Middle frontal gyrus (tissue), 1 donor: ENCODE measurements around the gene TSGA10.
A peak's percentile ranks its signal among the peaks of the same experiment; 100 is the strongest.
"Not testable (repeated sequence)": the region's sequence is repeated elsewhere in the genome, so short reads cannot be mapped to it uniquely, and the experiment has no call there.

Experiments
- DNase-seq: peaks from one replicate; pipeline ENCODE4 v3.0.0-alpha.2; 2015; ENCODE audit warnings: low spot score; ENCODE audit errors: extremely low spot score

The TSGA10 gene

GRCh38 chr2:99153921-99154604, 679 bp downstream of the TSGA10 start:
- DNase-seq: no peak

- DNase-seq: no peak
Measured at GRCh38 chr2:99152199-99152895, 2.4 kb downstream of the TSGA10 start.

- no peak for DNase-seq
Measured at GRCh38 chr2:99150706-99151105, 4.0 kb downstream of the TSGA10 start.

- DNase-seq: peak; percentile 82
Measured at GRCh38 chr2:99141110-99142108, 13.3 kb downstream of the TSGA10 start, which contains the start of gene C2orf15. Gene C2orf15, plus strand, starts transcription at chr2:99141707. Its CDS starts 8,852 bp downstream, at chr2:99150559.

- DNase-seq: no peak
Measured at GRCh38 chr2:99140860-99141109, 14.0 kb downstream of the TSGA10 start.

GRCh38 chr2:99140056-99140859, 14.5 kb downstream of the TSGA10 start:
- no peak for DNase-seq

GRCh38 chr2:99139003-99139402, 15.7 kb downstream of the TSGA10 start:
- DNase-seq: no peak

- DNase-seq: not testable (repeated sequence)
Measured at GRCh38 chr2:99135044-99135556, 19.6 kb downstream of the TSGA10 start.

- no peak for DNase-seq
Measured at GRCh38 chr2:99127981-99128380, 26.8 kb downstream of the TSGA10 start.

- no peak for DNase-seq
Measured at GRCh38 chr2:99112617-99113016, 42.1 kb downstream of the TSGA10 start.

GRCh38 chr2:99111945-99112344, 42.8 kb downstream of the TSGA10 start:
- no peak for DNase-seq

- no peak for DNase-seq
Measured at GRCh38 chr2:99111236-99111635, 43.5 kb downstream of the TSGA10 start.

- DNase-seq: no peak
Measured at GRCh38 chr2:99106913-99107312, 47.8 kb downstream of the TSGA10 start.

- DNase-seq: no peak
Measured at GRCh38 chr2:99104006-99104405, 50.7 kb downstream of the TSGA10 start.

- DNase-seq: no peak
Measured at GRCh38 chr2:99101697-99102096, 53.0 kb downstream of the TSGA10 start.

GRCh38 chr2:99096728-99097127, 58.0 kb downstream of the TSGA10 start:
- no peak for DNase-seq

- no peak for DNase-seq
Measured at GRCh38 chr2:99088017-99088416, 66.7 kb downstream of the TSGA10 start.

GRCh38 chr2:99086385-99086784, 68.4 kb downstream of the TSGA10 start:
- DNase-seq: no peak

- no peak for DNase-seq
Measured at GRCh38 chr2:99085421-99085820, 69.3 kb downstream of the TSGA10 start.

GRCh38 chr2:99084256-99084655, 70.5 kb downstream of the TSGA10 start:
- no peak for DNase-seq

GRCh38 chr2:99081891-99082290, 72.9 kb downstream of the TSGA10 start:
- no peak for DNase-seq
